ENCODE data around the gene HS1BP3. TPM values are rescaled to one million over a fixed set of nuclear protein-coding genes. Genes with fewer than 3 reads are reported as not detected.
A peak's percentile ranks its signal among the peaks of the same experiment; 100 is the strongest.

The HS1BP3 gene
- total and polyA plus RNA-seq, 2 of the 13 experiments (the other 11 are each of a cell fraction or from before 2014, with no cell fraction given): 15.2 to 22.0 TPM

DNA sequence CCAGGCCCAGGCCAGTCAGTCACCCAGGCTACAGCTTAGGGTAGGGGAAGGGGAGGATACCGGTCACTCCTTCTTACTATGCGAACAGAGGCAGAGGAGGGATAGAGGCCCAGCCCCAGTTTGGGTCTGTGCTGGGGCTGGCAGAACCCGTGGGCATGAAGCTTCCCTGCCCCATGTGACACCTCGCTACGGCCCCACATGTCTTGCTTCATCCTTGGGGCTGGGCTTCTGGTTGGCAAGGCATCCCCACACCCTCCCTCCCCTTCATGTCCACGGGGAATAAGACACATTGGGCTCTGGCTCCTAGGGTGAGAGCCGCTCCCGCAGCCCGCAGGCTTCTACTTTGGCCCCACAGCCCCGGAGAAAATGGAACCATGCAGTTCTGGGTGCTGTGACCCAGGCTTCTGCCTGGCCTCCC lies 32.4 kb downstream of the HS1BP3 start (continued):
- TF ChIP-seq, protein P1, sequence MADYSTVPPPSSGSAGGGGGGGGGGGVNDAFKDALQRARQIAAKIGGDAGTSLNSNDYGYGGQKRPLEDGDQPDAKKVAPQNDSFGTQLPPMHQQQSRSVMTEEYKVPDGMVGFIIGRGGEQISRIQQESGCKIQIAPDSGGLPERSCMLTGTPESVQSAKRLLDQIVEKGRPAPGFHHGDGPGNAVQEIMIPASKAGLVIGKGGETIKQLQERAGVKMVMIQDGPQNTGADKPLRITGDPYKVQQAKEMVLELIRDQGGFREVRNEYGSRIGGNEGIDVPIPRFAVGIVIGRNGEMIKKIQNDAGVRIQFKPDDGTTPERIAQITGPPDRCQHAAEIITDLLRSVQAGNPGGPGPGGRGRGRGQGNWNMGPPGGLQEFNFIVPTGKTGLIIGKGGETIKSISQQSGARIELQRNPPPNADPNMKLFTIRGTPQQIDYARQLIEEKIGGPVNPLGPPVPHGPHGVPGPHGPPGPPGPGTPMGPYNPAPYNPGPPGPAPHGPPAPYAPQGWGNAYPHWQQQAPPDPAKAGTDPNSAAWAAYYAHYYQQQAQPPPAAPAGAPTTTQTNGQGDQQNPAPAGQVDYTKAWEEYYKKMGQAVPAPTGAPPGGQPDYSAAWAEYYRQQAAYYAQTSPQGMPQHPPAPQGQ (CRISPR knock-in tag; IDR thresholded peaks at IDR 0.05; ENCODE audit: borderline replicate concordance): no peak
- no peak for TF ChIP-seq ZHX2 (IDR thresholded peaks at IDR 0.05; ENCODE audit: low read depth)
- no peak for TF ChIP-seq ZHX2 (CRISPR knock-in tag; IDR thresholded peaks at IDR 0.05; ENCODE audit: borderline replicate concordance)
- TF ChIP-seq SP5 (CRISPR knock-in tag; IDR thresholded peaks at IDR 0.05; ENCODE audit: borderline replicate concordance, low read depth): no peak
- TF ChIP-seq ZNF296 (CRISPR knock-in tag; conservative IDR thresholded peaks at IDR 0.05): 0 out of 2 replicates have a peak, but pooled peaks have one; percentile 2
- no peak for TF ChIP-seq ZNF292 (CRISPR knock-in tag; IDR thresholded peaks at IDR 0.05; ENCODE audit: borderline replicate concordance, low read depth)
- no peak for TF ChIP-seq RAD51 (IDR thresholded peaks at IDR 0.05; ENCODE audit: borderline replicate concordance)
- no peak for TF ChIP-seq BORCS8-MEF2B (CRISPR knock-in tag; IDR thresholded peaks at IDR 0.05)
- peak; percentile 4; the same call in 1 of the 2 replicates for TF ChIP-seq ATF7-NPFF (CRISPR knock-in tag; IDR thresholded peaks at IDR 0.05; ENCODE audit: low read depth)

All from HepG2 (cell line).